NCI-H2107 (cell line): Measurements from ENCODE around the gene BOC.
"Not testable (repeated sequence)": the region's sequence is repeated elsewhere in the genome, so short reads cannot be mapped to it uniquely, and the experiment has no call there.

Source experiments
- DNase-seq: peaks from one replicate; lab custom pipeline; 2025; lab: John Stamatoyannopoulos, UW

BOC gene, protein sequence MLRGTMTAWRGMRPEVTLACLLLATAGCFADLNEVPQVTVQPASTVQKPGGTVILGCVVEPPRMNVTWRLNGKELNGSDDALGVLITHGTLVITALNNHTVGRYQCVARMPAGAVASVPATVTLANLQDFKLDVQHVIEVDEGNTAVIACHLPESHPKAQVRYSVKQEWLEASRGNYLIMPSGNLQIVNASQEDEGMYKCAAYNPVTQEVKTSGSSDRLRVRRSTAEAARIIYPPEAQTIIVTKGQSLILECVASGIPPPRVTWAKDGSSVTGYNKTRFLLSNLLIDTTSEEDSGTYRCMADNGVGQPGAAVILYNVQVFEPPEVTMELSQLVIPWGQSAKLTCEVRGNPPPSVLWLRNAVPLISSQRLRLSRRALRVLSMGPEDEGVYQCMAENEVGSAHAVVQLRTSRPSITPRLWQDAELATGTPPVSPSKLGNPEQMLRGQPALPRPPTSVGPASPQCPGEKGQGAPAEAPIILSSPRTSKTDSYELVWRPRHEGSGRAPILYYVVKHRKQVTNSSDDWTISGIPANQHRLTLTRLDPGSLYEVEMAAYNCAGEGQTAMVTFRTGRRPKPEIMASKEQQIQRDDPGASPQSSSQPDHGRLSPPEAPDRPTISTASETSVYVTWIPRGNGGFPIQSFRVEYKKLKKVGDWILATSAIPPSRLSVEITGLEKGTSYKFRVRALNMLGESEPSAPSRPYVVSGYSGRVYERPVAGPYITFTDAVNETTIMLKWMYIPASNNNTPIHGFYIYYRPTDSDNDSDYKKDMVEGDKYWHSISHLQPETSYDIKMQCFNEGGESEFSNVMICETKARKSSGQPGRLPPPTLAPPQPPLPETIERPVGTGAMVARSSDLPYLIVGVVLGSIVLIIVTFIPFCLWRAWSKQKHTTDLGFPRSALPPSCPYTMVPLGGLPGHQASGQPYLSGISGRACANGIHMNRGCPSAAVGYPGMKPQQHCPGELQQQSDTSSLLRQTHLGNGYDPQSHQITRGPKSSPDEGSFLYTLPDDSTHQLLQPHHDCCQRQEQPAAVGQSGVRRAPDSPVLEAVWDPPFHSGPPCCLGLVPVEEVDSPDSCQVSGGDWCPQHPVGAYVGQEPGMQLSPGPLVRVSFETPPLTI

DNA sequence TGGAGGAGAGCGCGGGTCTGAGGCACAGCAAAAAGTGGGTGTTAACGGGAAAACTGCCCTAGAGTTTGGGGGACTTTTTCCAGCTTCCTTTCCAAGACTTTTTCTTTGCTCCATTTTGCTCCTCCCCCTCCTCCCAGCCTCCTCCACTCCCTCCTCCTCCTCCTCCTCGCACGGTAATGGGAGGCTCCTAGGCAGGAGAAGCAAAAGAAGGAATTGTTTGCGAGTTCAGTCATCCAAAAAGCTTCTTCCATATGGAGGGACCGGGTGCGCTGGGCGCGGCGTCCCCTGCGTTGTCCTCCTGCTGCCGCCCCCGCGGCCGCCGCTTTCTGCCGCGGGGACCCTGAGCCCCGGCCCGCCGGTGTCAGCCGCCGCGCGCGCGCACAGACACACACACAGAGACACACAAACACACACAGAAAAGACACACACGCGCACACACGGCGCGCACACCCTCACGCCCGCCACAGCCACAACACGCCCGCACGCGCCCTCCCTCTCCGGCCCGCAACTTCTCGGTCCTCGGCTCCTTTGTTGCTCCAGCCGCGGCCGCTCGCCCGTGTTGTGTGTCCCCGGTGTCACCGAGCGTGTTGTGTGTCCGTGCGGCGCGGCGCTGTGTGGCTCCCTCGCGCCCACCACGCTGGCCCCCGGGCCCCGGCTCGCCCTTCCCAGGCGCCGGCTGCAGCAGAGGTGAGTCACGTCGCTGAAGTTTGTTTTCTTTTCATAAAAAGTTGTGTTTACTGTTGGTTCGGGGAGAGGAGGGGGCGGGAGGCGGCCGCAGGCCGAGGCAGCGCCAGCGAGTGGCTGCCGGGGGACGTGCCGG lies at the start of gene BOC:
BOC (plus strand) TSS at position 228 of the 820 bp plus-strand sequence. CDS start 38,246 bp downstream, outside the sequence.
- no peak for DNase-seq

DNA sequence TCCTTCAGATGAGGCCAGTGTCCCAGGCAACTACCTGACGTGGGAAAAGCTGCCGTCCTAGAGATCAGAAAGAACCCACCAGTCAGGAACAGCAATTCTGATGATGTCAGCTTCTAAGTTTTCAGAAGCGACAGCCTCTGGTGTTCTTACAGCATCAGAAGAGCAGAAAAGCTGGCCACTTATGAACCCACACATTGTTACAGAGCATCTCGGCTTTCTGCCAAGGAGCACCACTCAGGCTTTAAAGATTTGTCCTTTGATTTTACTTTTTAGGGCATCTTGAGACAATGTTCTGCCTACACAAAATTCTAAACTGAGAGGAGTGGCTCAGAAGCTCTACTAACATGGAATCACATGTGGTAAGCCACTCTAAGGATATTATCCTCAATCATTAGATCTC lies 49.7 kb upstream of the BOC start:
- no peak for DNase-seq

DNA sequence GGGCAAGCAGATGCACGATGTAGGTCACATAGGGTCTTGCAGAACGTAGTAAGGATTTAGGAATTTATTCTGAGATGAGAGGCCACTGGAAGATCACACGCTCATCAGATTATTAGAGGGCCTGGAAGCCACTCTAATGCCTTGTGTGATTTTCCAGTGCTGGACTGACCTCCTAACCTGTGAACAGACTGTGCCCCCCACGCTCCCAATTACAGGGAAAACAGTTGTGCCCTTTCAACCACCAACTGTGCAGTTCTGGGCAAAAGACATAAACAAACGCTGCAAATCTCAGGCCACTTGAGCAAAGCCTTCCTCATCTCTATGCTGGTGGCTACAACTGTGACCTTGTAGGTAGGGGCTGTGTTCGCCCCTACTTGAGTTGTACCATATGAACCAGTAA lies 48.2 kb upstream of the BOC start:
- no peak for DNase-seq

DNA sequence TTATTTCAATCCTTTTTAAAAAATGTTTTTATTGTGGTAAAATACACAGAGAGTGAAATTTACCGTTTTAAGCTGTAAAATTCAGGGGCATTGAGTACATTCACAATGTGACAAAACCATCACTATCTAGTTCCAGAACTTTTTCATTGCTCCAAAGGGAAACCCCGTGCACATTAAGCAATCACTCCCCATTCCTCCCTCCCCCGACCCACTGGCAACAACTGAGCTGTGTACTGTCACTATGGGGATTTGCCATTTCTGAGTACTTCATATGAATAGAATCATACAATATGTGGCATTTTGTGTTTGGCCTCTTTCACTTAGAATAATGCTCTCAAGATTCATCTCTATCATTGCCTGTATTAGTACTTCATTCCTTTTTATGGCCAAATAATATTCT lies 45.5 kb upstream of the BOC start:
- no peak for DNase-seq

DNA sequence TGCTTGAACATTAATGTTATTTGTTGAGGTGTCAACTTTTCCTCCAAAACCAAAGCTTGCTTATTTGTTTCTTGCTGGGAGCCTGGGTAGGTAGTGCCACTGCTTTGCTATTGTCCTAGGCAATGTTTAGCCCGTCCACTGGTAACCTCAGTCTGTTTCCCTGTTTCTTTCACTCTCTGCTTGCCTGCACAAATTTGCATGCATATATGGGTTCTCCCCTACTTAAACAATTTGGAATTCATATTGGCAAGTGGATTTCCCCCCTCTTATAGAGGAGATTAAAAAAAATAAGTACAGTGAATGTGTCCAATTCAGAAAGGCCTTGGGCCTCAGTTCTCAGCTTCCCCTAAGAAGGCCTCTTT lies 45.0 kb upstream of the BOC start:
- no peak for DNase-seq

DNA sequence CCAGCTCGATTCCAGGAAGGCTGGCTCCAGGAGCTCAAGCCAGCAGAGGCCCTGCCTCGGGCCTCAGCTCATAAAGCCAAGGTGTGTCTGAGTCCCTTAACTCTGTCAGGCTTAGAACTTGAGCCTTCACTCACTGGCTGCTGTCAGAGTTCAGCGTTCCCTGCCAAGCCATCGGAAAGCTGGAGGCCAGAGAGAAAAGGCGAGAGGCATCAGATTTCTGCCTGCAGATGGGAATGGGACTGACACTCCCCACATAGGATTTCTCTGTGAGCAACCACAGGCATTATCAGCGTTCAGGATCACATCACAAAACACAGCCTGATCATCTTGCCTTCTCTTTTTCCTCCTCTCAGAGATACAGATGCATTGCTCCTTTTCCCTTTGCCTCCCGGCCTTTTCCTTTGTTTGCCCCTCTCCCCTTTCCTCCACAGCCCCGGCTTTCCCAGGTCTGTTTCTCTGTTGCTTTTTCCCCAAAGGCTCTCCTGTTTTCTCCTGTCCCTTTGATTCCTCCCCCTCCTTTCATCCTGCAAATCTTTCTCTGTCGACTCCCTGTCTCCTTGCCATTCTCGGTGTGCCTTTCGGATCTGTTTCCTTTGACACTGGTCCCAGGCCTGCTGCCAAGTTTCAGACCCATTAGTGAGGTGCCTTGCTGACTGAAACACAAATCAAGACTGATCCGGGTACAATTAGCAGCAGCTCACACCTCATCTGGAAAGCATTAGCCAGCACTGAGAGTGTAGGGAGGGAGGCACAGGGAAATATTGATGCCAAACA lies 44.5 kb upstream of the BOC start:
- peak; percentile 85 for DNase-seq

DNA sequence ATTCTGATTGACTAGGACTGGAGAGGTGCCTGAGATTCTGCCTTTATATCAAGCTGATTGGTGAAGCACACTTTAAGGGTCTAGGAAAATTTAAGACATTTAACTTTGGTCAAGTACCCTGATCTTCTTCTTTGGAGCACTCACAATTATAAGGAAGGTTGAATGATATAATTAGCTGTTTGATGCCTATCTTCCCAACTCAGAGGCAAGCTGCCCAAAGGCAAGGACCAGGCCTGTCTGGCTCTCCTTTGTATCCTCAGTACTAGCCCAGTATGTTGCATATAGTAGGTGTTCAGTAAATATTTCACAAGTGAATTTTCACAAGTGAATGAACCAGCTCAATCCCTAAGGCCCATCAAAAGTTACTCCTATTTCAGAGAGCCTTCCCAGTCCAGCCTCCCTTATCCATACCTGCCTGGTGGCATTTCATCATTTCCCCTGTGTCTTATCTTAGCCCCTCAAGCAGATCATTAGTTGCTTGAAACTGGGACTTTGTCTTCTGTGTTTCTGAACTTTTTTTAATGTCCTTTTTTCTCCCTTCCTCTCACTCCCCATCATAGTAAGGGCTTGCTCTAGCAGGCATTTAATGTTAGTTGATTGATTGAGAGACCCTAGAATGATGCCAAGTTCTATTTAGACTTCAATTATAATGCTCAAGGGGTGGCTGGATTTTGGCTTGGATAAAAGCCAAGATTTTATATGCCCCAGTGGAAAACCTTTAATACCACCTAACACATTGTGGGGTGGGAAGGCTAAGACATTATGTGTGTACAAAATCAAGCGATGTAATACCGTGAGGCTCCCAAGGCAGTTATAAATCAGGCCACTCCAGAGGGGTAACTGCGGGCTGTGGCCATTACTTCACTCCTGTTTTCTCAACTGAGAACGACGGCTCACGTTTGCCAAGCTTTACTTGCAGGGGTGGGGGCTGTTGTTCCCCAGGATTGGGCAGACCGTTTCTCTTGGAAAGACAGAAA lies 43.2 kb upstream of the BOC start:
- peak; percentile 48 for DNase-seq

DNA sequence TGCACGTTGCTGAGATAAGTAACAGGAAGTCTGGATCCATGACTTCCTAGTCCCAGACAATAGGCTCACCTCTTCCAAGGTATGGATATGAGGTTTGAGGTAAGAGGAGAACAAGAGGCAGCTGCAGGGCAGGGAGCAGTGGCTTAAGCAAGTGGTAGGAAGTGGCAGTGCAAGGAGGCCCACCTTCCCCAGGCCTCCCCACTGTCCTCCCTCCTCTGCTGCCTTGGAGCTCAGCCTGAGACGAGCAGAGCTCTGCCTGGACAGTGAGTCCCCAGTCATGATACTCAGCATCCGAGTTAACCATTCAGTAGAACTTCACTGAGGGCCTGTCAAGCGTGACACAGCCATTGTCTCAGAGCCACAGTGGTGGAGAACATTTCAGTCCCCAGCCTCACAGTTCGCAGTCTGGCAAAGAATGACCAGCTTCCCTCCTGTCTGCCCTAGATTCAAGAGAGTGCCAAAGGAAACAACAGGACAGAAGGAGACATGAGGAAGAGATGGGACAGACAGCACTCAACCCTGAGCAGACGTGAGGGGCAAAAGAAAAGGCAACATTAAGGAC lies 41.4 kb upstream of the BOC start:
- DNase-seq, result no peak

DNA sequence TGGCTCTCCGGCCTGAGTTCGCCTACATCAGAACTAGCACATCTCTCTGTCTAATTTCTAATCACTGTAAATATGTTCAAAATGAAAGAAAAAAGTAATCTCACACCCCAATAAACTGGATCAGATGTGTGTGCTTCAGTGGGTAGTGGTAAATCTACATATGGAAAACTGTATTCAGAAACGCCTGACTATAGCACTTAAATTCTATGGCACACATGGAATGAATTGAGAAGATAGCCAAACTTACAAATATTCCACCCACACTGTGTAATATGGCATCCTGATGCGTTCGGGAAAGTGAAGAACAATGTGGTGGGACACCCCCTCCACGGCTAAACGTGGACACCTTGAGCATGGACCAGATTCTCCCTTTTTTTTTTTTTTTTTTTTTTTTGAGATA lies 40.6 kb upstream of the BOC start:
- no peak for DNase-seq

DNA sequence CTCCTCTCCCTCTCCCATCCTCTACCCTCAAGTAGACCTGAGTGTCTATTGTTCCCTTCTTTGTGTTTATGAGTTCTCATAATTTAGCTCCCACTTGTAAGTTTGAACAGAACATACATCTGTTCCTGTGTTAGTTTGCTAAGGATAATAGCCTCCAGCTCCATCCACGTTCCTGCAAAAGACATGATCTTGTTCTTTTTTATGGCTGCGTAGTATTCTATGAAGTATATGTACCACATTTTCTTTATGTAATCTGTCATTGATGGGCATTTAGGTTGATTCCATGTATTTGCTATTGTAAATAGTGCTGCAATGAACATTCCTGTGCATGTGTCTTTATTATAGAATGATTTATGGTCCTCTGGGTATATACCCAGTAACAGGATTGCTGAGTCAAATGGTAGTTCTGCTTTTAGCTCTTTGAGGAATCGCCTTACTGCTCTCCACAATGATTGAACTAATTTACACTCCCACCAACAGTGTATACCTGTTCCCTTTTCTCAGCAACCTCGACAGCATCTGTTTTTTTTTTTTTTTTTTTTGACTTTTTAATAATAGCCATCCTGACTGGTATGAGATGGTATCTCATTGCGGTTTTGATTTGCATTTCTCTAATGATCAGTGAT lies 39.6 kb upstream of the BOC start:
- DNase-seq, result not testable (repeated sequence)

DNA sequence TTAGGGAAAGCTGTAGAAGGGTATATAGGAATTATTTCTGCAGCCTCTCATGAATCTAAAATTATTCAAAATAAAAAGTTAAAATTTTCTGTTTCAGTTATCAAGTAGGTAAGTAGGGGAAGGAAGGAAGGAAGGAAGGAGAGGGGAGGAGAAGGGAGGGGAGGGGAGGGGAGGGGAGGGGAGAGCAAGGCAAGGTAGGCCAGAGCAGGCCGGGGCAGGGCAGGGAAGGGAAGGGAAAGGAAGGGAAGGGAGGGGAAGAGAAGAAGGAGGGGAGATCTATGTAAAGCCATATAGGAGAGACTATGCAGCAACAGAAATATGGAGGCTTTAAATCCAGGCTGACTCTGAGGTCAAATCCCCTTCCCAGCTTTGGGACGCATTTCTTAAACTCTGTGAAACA lies 38.3 kb upstream of the BOC start:
- DNase-seq, result no peak

DNA sequence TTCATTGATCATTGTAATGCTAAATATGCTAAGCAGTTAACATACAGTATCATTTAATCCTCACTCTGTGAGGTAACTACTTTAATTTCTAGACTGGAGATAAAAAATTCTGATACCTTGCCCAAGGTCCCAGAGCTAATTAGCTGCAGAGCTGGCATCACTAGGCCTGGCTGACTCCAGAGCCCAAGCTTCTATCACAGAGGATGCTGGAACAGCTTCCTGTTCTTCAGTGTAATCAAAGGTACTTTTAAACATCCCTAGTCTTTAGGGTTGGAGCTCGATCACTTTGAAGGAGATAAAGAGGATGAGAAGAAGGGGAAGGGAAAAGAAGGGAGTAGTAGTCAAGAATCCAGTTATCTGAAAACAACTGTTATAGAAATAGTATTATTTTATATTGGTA lies 37.1 kb upstream of the BOC start:
- DNase-seq, result no peak

DNA sequence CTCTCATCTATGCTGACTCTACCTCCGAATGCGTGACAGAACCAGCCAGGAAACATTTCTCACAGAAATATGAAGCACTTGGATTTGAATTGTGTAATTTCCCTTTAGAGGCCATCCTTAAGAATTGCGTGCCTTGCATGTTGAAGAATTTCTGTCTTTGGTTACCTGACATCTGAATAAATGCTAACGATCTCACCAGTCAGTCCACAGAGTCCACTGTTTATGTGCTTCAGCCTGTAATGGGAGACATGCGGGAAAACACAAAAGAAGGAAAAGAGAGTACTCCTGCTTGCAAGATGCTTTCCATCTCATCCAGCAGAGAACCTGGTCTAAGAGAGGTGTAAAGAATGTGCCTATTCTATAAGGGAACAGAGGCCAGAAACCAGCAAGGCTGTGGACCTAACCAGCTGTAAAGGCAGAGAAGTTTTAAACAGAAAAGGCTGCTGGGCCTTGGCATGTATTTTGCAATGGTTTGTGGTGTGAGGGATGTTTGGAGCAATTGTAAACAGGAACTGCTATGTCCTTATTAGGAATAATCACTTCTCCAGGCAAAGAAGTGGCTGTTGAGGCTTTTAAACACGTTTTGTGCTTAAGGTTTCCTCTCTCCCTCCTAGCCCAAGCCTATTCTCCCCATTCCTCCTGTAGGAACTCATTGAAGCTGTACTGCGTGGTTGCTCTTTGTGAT lies 36.4 kb upstream of the BOC start:
- no peak for DNase-seq

DNA sequence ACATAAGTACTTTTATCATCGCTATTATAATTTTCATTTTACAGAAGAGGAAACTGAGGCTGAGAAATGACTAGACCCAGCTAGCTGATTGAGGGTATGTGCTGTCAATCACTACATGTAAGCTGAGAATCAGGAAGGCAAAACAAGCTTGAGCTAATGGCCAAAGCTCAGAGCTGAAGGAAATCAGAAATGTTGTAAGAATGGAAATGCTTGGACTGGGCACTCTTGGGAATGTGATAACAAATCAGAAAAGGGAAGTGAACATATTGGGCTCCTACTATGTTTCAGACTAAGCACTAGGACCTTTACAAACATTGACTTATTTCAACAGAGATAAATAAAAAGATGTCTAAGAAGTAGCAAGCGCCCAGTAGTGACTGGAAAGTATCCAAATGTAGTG lies 33.8 kb upstream of the BOC start:
- DNase-seq, result no peak

DNA sequence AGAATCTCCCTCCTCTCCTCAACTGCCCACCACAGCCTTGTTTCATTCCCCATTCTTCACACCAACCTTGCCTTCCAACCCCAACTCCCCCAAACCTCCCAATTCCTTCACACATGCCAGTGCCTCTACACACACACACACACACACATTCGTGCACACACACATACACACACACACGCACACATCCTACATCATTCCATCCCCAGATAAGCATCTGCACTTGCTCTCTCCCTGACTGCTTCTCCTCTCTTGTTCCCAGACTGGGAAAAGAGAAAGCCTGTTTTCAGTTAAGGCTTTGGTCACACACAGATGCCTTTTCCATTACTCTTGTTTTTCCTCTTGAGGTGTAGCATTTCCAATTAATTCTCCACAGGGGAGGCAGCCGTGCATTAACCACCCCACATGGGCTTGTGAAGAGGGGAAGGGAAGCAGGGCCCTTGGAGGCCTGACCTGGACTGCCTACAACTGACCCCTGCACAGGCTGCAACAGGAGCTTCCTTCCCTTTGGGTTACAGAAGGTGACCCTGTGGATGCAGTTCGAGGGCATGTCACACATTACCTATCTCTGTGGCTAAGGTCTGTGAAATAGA lies 32.0 kb upstream of the BOC start:
- peak; percentile 37 for DNase-seq

DNA sequence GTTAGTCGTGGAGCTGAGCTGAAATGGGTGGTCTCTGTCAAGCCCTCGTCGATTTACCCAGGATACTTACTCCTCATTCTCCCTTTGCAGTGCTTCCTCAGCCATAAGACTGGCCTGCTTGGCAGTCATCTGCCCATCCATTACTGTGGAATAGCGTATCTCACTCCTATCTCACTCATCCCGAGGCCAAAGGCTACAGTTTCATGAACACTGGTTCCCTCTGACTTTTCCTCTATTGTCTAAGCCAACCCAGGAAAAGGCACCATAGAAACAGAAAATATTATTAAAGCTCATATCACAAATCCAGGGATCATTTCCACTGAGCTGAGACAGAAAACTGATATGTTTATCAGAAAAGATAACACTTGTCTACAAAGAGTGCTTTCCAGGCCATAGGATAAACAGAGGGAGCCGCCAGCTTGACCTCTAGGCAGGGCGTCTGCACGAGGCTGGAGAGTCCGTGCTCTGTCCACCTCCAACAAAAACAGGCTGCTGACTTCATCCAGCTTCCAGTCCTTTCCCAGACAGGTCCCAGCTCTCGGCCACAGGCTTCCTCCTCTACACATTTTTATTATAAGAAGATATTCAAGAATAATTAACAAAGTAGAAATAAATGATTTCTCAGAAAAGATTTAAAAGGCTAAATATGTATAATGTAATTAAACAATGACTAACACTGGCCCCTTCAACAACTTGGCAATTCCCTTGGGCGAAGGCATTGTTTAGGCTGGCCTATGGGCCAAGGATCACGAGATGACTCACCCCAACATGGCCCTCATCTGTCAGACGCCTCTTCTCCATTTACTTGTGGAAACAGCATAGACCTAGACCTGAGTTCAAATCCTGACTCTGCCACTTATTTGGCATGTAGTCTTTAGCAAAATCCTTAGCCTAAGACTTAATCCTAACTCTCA lies 27.4 kb upstream of the BOC start:
- no peak for DNase-seq
